Gastrocnemius medialis (tissue), 4 donors: ENCODE measurements around the gene SLC22A17.

Source experiments
- POLR2A ChIP-seq, 2 donors: fragments of 450-650 bp; IDR thresholded peaks; one replicate each; pipeline ENCODE4 v1.6.1; 2017; ENCODE audit warnings: antibody characterized with exemption in 2 of 2, mild to moderate bottlenecking in 2 of 2, moderate library complexity in 2 of 2
- TF ChIP-seq, protein P1 (sequence below), 5 experiments: fragments of 450-650 bp in 3 of 5; fragments of 200-600 bp in 2 of 5; sonication (generic) in 2 of 5; IDR thresholded peaks in 4 of 5; conservative IDR thresholded peaks in 1 of 5; 1 replicate in 4 of 5; 2 replicates in 1 of 5; pipeline ENCODE4 v1.5.1; 2016 to 2019; ENCODE audit warnings: antibody characterized with exemption in 5 of 5, mild to moderate bottlenecking in 3 of 5, moderate library complexity in 3 of 5

GRCh38 chr14:23324455-23324846, 28.2 kb downstream of the SLC22A17 start:
- TF ChIP-seq, protein P1, sequence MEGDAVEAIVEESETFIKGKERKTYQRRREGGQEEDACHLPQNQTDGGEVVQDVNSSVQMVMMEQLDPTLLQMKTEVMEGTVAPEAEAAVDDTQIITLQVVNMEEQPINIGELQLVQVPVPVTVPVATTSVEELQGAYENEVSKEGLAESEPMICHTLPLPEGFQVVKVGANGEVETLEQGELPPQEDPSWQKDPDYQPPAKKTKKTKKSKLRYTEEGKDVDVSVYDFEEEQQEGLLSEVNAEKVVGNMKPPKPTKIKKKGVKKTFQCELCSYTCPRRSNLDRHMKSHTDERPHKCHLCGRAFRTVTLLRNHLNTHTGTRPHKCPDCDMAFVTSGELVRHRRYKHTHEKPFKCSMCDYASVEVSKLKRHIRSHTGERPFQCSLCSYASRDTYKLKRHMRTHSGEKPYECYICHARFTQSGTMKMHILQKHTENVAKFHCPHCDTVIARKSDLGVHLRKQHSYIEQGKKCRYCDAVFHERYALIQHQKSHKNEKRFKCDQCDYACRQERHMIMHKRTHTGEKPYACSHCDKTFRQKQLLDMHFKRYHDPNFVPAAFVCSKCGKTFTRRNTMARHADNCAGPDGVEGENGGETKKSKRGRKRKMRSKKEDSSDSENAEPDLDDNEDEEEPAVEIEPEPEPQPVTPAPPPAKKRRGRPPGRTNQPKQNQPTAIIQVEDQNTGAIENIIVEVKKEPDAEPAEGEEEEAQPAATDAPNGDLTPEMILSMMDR (IDR thresholded peaks at IDR 0.05 in 4 of 5, conservative IDR thresholded peaks at IDR 0.05 in 1 of 5): no peak
- no peak for TF ChIP-seq POLR2A (IDR thresholded peaks at IDR 0.05)
